Measurements from ENCODE around the gene NLGN4X.

The NLGN4X gene

DNA sequence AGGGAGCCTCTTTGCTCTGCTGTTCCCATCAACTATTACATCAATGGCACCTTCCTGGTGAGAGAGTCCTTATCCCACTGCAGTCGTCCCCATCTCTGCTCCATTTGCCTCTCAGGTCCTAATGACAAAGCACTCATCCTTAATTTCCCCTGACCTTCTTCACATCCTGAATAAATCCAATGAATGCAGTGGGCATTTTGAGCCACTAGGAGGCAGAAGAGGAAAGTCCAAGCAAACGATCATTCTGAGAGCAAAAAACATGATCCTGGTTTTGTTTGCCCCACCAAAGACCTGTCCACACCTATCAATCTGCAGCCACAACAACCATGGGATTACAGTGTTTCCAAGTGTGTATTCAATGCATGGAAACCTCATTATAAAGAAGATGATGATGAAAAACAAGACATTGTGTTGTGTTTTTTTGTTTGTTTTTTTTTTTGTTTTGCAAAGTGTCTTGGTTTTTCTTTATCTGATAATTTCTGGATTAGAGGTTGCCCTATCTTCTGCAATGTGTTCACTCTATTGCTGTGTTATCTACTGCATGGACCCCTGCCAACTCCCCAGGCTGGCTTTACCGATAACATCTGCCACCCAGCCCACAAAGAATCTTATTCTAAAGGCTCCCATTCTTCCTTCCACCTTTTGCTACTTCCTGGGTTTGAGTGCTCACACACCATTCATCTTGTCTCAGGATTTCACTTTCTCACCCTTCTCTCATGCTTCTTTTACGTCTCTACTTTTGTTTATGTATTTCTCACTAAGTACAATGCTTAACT is 207.2 kb downstream of the NLGN4X start:
- H3K4me3 ChIP-seq (ENCODE audit: low read depth, low read length) = no peak overlapping the region
- peak; percentile 2 for DNase-seq (ENCODE audit: low read depth)
- TF ChIP-seq, protein P1, sequence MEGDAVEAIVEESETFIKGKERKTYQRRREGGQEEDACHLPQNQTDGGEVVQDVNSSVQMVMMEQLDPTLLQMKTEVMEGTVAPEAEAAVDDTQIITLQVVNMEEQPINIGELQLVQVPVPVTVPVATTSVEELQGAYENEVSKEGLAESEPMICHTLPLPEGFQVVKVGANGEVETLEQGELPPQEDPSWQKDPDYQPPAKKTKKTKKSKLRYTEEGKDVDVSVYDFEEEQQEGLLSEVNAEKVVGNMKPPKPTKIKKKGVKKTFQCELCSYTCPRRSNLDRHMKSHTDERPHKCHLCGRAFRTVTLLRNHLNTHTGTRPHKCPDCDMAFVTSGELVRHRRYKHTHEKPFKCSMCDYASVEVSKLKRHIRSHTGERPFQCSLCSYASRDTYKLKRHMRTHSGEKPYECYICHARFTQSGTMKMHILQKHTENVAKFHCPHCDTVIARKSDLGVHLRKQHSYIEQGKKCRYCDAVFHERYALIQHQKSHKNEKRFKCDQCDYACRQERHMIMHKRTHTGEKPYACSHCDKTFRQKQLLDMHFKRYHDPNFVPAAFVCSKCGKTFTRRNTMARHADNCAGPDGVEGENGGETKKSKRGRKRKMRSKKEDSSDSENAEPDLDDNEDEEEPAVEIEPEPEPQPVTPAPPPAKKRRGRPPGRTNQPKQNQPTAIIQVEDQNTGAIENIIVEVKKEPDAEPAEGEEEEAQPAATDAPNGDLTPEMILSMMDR (IDR thresholded peaks at IDR 0.05; ENCODE audit: low read depth, low read length, missing control alignments) = peak; percentile 69

DNA sequence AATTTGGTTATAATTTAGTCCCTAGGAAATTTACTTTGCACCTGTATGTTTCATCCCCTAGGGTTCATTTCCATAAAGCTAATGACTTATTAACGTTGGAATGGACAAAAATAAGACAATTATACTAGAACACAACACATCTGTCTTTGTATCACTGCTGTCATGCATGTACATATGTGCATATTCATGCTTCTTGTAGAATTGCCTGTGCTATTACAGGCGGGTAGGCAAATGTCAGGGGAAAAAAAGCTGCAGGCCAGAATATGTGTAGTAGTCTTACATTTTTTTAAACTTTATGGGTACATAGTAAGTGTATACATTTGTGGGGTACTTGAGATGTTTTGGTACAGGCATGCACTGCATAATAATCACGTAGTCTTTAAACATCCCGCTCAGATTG is 209.6 kb downstream of the NLGN4X start:
- H3K4me3 ChIP-seq (ENCODE audit: low read depth, low read length) = no peak overlapping the region
- DNase-seq (ENCODE audit: low read depth) = no peak
- TF ChIP-seq, protein P1 (IDR thresholded peaks at IDR 0.05; ENCODE audit: low read depth, low read length, missing control alignments) = no peak

DNA sequence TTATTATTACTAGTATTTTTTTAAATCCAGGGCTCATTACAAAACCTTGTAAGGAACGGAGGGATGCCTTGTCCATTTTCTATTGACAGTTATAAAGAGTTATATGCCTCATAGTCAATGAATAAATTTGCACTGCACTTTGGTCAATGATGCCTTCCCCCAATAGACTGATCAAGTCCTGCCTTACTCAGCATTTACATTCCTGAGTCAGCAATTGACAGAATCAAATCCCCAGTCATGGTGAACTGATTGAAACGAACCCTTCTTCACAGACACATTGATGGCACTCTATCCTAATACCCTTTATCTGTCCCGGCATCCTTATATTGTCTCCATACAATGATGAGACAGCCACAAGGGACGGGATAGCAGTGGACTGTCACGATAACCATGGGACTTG is 213.2 kb downstream of the NLGN4X start:
- no peak for DNase-seq (ENCODE audit: low read depth)
- H3K4me3 ChIP-seq (ENCODE audit: low read depth, low read length) = no peak overlapping the region
- TF ChIP-seq, protein P1 (IDR thresholded peaks at IDR 0.05; ENCODE audit: low read depth, low read length, missing control alignments) = no peak

DNA sequence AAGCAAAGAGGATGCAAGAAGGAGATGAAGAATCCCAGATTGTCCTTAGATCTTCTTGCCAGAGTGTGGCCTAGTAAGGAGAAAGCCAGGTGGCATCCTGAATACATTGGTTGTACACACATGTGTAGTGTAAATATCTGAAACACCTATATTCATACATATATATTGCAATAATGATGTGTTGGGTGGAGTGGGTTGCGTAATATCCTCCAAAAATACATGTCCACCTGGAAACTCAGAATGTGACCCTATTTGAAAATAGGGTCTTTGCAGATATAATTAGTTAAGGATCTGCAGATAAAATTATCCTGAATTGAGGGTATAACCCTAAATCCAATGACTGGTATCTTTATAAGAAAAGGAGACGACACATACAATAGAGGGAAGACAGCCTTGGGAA is 216.3 kb downstream of the NLGN4X start:
- DNase-seq (ENCODE audit: low read depth) = no peak
- H3K4me3 ChIP-seq (ENCODE audit: low read depth, low read length) = no peak overlapping the region
- TF ChIP-seq, protein P1 (IDR thresholded peaks at IDR 0.05; ENCODE audit: low read depth, low read length, missing control alignments) = no peak

DNA sequence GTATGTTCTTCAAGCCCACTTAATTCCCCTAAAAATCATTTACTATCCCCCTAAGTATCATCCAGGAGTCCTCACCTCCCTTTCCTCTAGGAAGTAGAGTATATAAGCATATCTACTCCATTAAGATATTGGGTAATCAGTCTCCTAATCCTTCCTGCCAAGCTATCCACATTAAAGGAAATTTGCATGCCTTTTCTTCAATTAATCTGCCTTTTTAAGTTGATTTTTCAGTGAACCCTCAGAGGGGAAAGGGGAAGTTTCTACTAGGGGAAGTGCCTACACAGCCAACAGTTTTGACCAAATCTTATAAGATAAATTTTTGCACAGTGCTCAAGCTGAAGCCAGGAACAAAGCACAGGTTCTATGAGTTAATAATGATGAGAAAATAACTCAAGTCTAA is 222.8 kb downstream of the NLGN4X start:
- no peak overlapping the region for H3K4me3 ChIP-seq (ENCODE audit: low read depth, low read length)
- TF ChIP-seq, protein P1 (IDR thresholded peaks at IDR 0.05; ENCODE audit: low read depth, low read length, missing control alignments) = no peak
- no peak for DNase-seq (ENCODE audit: low read depth)

DNA sequence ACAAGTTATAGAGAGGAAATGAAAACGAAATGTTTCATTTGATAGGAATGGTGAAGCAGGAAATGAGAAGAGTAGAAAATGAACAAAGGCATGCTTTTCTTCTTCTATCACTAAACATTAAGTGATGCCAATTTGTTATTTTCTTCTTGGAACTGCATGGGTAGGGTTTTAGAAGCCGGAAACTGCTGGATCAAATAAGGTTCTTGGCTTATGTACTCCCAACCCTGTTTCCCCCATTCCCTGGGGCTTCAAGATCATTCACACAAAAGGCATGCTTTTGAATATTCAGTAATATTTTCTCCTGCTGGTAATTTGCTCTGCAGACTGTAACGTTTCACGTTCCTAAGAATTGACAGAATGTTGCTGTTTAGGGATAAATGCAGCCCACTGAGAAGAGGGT is 224.1 kb downstream of the NLGN4X start:
- no peak for DNase-seq (ENCODE audit: low read depth)
- TF ChIP-seq, protein P1 (IDR thresholded peaks at IDR 0.05; ENCODE audit: low read depth, low read length, missing control alignments) = no peak
- H3K4me3 ChIP-seq (ENCODE audit: low read depth, low read length) = no peak overlapping the region

DNA sequence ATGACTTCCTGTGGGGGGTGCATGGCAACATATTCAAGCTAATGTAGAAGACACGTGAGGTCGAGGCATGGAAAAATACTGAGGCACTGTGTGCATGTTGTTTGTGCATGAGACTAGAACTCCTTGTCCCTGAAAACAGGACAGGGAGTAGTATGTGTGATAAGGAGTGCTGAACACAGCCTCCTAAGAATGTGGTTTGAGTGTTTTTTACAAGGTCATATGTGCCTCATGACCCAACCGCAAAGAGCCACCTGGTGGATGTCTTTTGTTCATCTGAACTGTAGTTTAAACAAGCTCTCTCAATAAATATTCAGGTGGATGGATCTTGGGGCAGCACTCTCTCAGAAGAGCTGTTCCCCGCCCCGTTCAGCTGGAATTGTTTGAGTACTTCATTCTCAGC is 226.6 kb downstream of the NLGN4X start:
- H3K4me3 ChIP-seq (ENCODE audit: low read depth, low read length) = no peak overlapping the region
- TF ChIP-seq, protein P1 (IDR thresholded peaks at IDR 0.05; ENCODE audit: low read depth, low read length, missing control alignments) = no peak
- no peak for DNase-seq (ENCODE audit: low read depth)

All from GM12864 (cell line).